ENCODE data around the gene DBP.
A peak's percentile ranks its signal among the peaks of the same experiment; 100 is the strongest.

The DBP gene

GRCh38 chr19:48646001-48646721, 9.0 kb upstream of the DBP start, which contains the start of gene CA11:
Gene CA11 (minus strand): TSS chr19:48646187. CDS start chr19:48645632, 555 bp downstream.
- peak within 1 kb of the TSS; percentile 51 for H3K4me3 ChIP-seq (ENCODE audit: low read depth, low read length)
- no peak for DNase-seq (ENCODE audit: low read depth)
- TF ChIP-seq CTCF (IDR thresholded peaks at IDR 0.05; ENCODE audit: control insufficient read depth, extremely low read depth, insufficient read depth), result peak; percentile 84

- no peak for TF ChIP-seq CTCF (IDR thresholded peaks at IDR 0.05; ENCODE audit: control insufficient read depth, extremely low read depth, insufficient read depth)
- no peak for DNase-seq (ENCODE audit: low read depth)
- peak overlapping the region; percentile 51 for H3K4me3 ChIP-seq (ENCODE audit: low read depth, low read length)
Observed at GRCh38 chr19:48645620-48646000, 8.4 kb upstream of the DBP start.

- no peak for TF ChIP-seq CTCF (IDR thresholded peaks at IDR 0.05; ENCODE audit: control insufficient read depth, extremely low read depth, insufficient read depth)
- peak overlapping the region; percentile 51 for H3K4me3 ChIP-seq (ENCODE audit: low read depth, low read length)
- DNase-seq (ENCODE audit: low read depth), result no peak
Observed at GRCh38 chr19:48644839-48645619, 7.8 kb upstream of the DBP start.

- TF ChIP-seq CTCF (IDR thresholded peaks at IDR 0.05; ENCODE audit: control insufficient read depth, extremely low read depth, insufficient read depth), result no peak
- no peak for DNase-seq (ENCODE audit: low read depth)
- no peak overlapping the region for H3K4me3 ChIP-seq (ENCODE audit: low read depth, low read length)
Observed at GRCh38 chr19:48644355-48644754, 7.2 kb upstream of the DBP start.

DNA sequence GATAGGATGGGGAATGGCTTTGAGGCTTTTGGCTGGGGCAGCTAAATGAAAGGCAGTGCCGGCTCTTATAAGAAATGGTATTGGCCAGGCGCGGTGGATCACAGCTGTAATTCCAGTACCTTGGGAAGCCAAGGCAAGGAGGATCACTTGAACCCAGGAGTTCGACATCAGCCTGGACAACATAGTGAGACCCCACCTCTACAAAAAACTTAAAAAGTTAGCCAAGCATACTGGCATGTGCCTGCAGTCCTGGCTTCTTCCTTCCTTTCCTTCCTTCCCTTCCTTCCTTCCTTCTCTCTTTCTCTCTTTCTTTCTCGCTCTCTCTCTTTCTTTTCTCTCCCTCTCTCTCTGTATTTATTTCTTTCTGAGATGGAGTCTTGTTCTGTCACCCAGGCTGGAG, 5.7 kb upstream of the DBP start:
- DNase-seq (ENCODE audit: low read depth), result no peak
- no peak overlapping the region for H3K4me3 ChIP-seq (ENCODE audit: low read depth, low read length)
- TF ChIP-seq CTCF (IDR thresholded peaks at IDR 0.05; ENCODE audit: control insufficient read depth, extremely low read depth, insufficient read depth), result no peak

GRCh38 chr19:48641850-48642249, 4.7 kb upstream of the DBP start:
- DNase-seq (ENCODE audit: low read depth), result no peak
- no peak overlapping the region for H3K4me3 ChIP-seq (ENCODE audit: low read depth, low read length)
- no peak for TF ChIP-seq CTCF (IDR thresholded peaks at IDR 0.05; ENCODE audit: control insufficient read depth, extremely low read depth, insufficient read depth)
